HG03469 (cell line): ENCODE measurements around the gene INO80E.

Experiments
- ATAC-seq: cut with Tn5 transposase; IDR thresholded peaks from one replicate; pipeline ENCODE4 v1.9.1; 2021; ENCODE audit warnings: mild to moderate bottlenecking, moderate library complexity, moderate number of reproducible peaks; ENCODE audit not compliant: unreplicated experiment

Gene INO80E

GRCh38 chr16:29975134-29975538 is 20.9 kb upstream of the INO80E start:
- ATAC-seq, result no peak

DNA sequence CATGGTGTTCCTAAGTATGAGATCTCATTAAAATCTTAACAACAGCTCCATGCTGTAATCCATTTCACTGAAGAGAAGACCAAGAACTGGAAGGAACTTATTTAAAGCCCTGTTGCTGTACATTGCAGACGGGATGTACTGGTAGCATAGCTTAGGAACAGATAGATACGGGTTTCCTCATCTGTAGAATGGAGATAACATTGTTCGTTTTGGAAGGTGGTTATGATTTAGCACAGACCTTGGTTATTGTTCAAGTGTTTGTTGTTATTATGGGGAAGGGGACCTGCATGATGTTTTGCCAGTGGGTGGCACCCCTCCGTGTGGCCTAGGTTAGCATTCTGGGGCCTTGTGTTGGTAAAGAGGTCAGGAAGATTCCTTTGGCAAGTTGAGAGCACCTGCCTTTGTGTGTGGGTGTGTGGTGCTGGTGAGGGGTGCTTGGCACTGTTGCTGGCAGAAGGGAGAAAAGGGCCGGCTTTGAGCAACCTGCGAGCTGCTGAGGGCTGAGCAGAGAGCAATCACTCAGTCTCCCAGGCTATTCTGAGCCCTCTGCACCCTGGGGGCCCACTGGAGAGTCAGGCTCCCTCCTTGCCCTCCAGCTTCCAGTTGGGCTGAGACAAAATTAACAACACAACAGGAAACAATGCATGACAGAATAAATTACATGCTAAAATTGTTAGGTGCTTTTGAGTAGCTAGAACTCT is 20.1 kb upstream of the INO80E start:
- ATAC-seq, result no peak

- ATAC-seq, result no peak
Observed at GRCh38 chr16:29977063-29977825, 18.8 kb upstream of the INO80E start.

GRCh38 chr16:29978081-29978480 is 18.0 kb upstream of the INO80E start:
- no peak for ATAC-seq

DNA sequence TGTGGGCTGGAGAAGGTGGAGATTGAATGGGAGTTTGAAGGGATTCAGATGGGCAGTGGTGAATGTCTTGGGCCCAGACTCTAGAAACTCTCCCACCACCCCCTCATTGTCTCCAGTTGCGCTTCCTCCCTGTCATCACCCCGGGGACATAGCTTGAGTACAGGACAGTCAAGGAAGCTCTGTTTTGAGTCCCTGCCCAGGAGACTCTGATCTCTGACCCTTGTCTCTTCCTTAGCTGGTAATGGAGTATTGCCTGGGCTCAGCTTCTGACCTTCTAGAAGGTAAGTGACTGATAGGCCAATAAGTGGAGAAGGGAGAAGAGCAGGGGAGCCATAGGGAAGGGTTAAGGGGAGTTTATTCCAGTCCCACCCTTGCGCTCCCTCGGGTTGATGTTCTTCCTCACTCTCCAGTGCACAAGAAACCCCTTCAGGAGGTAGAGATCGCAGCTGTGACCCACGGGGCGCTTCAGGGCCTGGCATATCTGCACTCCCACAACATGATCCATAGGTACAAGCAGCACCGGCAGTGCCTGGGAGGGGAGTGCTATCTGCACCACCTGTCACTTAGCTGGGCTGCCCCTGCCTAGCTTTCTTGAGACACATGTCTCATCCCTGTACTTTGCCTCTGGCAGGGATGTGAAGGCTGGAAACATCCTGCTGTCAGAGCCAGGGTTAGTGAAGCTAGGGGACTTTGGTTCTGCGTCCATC is 17.3 kb upstream of the INO80E start:
- no peak for ATAC-seq

GRCh38 chr16:29982560-29983419 is 13.3 kb upstream of the INO80E start:
- no peak for ATAC-seq

DNA sequence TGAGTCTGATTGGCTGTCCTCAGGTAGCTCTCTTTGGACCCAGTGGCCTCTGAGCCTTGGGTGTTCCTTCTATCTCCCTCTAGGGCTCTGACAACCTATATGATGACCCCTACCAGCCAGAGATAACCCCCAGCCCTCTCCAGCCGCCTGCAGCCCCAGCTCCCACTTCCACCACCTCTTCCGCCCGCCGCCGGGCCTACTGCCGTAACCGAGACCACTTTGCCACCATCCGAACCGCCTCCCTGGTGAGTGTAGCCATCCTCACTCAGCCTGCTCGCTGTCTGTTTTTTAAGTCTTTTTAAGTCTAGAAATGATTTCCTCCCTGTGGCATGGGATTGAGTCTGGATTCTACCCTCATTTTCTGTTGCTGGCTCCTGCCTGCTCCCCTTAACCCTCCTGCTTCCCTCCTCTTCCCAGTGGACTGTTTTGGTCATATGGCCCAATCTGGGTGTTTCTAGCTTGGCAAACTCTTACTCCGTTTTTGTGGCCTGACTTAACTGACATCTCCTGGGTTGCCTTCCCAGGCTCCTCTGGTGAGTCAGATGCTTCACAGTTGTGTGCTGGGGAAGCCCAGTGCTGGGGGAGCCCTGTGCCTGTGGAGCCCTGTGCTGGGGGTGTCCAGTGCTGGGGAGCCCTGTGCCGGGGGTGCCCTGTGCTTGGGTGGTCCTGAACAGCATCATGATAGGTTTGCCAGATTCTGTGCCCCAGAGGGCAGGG is 12.5 kb upstream of the INO80E start:
- ATAC-seq, result no peak

DNA sequence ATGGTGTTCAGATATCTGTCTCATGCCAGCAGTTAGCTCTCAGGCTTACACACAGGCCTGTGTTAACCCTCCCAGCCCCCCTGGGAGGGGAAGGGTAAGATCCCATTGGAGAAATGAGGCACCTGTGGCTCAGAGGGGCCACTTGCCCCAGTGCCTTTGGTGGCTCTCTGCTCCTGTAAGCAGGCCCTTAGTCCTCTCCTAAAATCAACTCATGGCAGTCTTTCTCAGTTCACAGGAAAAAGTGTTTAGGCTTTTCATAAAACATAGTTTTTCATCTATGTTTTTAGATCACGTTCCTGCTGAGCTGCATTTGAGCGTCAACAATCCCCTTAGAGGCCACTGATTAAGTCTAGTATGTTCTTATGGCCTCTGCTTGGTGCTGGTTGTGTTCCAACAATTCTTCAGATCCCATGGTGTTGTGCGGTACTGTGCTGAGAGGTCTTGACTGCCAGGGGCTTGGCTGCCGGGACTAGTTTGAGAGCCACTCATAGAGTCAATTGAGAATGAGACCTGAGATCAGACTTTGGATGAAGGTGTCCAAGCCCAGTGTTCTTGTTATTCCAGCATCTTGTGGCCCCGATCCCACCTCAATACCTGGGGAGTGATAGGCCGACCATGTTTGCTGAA is 11.8 kb upstream of the INO80E start:
- ATAC-seq, result no peak

- no peak for ATAC-seq
Observed at GRCh38 chr16:29984764-29985147, 11.3 kb upstream of the INO80E start.

DNA sequence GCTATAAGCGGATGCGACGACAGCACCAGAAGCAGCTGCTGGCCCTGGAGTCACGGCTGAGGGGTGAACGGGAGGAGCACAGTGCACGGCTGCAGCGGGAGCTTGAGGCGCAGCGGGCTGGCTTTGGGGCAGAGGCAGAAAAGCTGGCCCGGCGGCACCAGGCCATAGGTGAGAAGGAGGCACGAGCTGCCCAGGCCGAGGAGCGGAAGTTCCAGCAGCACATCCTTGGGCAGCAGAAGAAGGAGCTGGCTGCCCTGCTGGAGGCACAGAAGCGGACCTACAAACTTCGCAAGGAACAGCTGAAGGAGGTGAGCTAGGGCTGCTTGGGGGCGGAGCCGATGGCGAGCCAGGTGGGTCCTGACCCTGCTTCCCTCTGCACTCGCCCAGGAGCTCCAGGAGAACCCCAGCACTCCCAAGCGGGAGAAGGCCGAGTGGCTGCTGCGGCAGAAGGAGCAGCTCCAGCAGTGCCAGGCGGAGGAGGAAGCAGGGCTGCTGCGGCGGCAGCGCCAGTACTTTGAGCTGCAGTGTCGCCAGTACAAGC is 10.7 kb upstream of the INO80E start:
- no peak for ATAC-seq

GRCh38 chr16:29986231-29986630 is 9.8 kb upstream of the INO80E start:
- ATAC-seq, result no peak

- ATAC-seq, result no peak
Observed at GRCh38 chr16:29986931-29987330, 9.1 kb upstream of the INO80E start.

DNA sequence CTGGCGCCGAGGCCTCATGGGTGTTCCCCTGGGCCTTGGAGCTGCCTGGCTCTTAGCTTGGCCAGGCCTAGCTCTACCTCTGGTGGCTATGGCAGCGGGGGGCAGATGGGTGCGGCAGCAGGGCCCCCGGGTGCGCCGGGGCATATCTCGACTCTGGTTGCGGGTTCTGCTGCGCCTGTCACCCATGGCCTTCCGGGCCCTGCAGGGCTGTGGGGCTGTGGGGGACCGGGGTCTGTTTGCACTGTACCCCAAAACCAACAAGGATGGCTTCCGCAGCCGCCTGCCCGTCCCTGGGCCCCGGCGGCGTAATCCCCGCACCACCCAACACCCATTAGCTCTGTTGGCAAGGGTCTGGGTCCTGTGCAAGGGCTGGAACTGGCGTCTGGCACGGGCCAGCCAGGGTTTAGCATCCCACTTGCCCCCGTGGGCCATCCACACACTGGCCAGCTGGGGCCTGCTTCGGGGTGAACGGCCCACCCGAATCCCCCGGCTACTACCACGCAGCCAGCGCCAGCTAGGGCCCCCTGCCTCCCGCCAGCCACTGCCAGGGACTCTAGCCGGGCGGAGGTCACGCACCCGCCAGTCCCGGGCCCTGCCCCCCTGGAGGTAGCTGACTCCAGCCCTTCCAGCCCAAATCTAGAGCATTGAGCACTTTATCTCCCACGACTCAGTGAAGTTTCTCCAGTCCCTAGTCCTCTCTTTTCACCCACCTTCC is 8.5 kb upstream of the INO80E start:
- no peak for ATAC-seq

DNA sequence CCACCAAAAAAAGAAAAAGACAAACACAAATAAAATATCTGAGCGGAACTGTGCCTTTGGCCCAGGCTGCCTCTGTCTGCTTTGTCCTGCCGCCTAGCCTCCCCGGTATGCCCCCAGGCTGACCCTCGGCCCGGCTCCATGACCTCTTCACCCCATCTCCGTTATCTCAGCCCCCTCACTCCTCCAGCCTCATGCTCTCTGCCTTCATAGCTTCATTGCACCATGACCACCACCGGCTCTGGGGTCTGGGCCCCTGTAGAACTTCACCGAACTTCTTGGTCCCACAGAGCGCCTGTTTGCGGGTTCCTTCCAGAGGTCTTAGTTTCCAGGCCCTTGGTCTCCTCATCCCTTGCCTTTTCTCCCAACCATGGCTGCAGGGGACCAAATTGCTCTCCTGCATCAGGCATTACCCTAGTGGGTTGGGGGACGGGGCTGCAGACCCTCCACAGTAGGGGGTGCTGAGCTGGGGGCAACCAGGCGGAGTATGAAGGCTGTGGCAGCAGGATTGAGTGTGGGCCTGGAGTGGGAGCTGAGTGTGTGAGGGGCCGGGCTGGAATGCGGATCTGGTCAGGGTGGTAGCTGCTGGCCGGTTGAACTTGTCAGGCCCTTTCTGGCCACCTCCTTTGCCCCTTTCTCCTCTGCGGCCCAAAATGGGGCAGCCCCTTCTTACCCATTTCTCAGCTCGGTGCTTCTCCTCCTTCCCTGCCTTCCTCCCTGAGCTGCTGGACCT is 7.5 kb upstream of the INO80E start:
- no peak for ATAC-seq

DNA sequence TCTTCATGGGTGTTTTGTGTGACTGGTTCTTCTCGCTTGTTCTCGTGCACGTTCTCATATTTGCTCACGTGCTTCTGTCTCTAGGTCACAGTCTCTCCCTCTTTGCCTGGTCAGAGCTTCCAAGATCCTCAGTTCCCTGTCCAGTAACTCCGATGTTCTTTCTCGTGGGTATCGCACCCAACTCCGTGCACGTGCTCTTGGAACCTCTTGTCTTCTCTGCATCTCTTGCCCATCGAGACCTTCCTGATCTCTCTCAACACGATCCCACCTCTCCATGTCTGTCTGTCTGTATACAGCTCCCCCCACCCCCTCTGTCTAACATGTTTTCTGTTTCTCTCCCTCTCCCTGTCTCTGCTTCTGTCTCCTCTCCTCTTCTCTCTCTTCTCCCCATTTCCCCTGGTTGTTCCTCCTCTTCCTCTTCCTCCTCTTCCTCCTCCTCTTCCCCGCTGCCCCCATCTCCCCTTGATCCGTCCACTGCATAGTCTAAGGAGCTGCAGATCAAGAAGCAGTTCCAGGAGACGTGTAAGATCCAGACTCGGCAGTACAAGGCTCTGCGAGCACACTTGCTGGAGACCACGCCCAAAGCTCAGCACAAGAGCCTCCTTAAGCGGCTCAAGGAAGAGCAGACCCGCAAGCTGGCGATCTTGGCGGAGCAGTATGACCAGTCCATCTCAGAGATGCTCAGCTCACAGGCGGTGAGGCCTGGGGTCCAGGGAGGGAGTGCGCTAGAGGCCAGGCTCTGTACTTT is 6.8 kb upstream of the INO80E start:
- no peak for ATAC-seq

DNA sequence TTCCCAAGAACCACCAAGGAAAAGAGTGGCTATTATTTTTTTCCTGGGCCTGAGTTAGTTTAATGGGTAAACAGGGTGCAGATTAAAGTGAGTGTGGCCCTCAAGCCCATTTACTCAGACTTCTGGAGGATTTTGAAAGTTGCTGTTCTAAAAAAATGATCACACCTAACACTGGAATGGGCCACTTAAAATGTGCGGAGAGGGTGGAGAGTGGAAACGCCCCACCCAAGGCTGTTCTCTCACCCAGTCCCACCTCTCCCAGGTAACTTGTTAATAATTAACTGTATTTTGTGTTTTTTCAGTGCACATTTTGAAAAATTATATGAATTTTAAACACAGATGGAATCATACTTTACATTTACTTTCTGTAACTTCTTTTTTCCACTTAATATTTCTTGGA is 6.0 kb upstream of the INO80E start:
- ATAC-seq, result no peak

- no peak for ATAC-seq
Observed at GRCh38 chr16:29990883-29991570, 5.0 kb upstream of the INO80E start.
